K562 (cell line): ENCODE data around the gene ASMTL. TPM values are rescaled to one million over a fixed set of nuclear protein-coding genes. Genes with fewer than 3 reads are reported as not detected.
A peak's percentile ranks its signal among the peaks of the same experiment; 100 is the strongest.

Experiments used
- ARNT ChIP-seq, 2 experiments: fragments of 450-650 bp; IDR thresholded peaks; 2 replicates each; pipeline ENCODE4 v1.6.1; 2016; ENCODE audit warnings: mild to moderate bottlenecking in 1 of 2
- ELF2 ChIP-seq: fragments of 250-450 bp; sonication (Bioruptor Pico); IDR thresholded peaks from 2 replicates; pipeline ENCODE4 v1.5.0; 2021; ENCODE audit warnings: mild to moderate bottlenecking
- EWSR1 ChIP-seq: fragments of 450-650 bp; IDR thresholded peaks from 2 replicates; pipeline ENCODE4 v1.6.1; 2018; ENCODE audit warnings: borderline replicate concordance, mild to moderate bottlenecking, low read depth, moderate library complexity; ENCODE audit not compliant: partially characterized antibody
- FOS ChIP-seq: IDR thresholded peaks from 3 replicates; pipeline ENCODE4 v1.6.1; 2011; ENCODE audit not compliant: insufficient read length; ENCODE audit errors: extremely low read depth
- GTF2A2 ChIP-seq: IDR thresholded peaks from 2 replicates; pipeline ENCODE4 v1.6.1; 2016; ENCODE audit warnings: mild to moderate bottlenecking, missing genetic modification characterization, missing compliant biosample characterization
- ILK ChIP-seq: fragments of 450-650 bp; IDR thresholded peaks from 2 replicates; pipeline ENCODE4 v1.6.1; 2016; ENCODE audit warnings: missing genetic modification characterization, low read depth, mild to moderate bottlenecking, missing compliant biosample characterization, moderate library complexity, borderline replicate concordance
- MAX ChIP-seq: sonication (generic); formaldehyde crosslinking; IDR thresholded peaks from 2 replicates; pipeline ENCODE4 v1.9.0; 2022; ENCODE audit warnings: mild to moderate bottlenecking, missing genetic modification reagents
- NR2C1 ChIP-seq, 2 experiments: fragments of 450-650 bp; IDR thresholded peaks; 2 replicates each; pipeline ENCODE4 v1.6.1; 2017; ENCODE audit warnings: mild to moderate bottlenecking in 2 of 2, antibody characterized with exemption in 1 of 2, inconsistent platforms in 1 of 2, missing compliant biosample characterization in 1 of 2, missing genetic modification characterization in 1 of 2
- PML ChIP-seq: IDR thresholded peaks from 2 replicates; pipeline ENCODE4 v1.6.1; 2012; ENCODE audit warnings: low read length, inconsistent platforms
- RBM14 ChIP-seq: fragments of 200-400 bp; formaldehyde crosslinking; IDR thresholded peaks from 2 replicates; pipeline ENCODE4 v1.6.1; 2018; ENCODE audit warnings: low read depth, mild to moderate bottlenecking, low read length, moderate library complexity, borderline replicate concordance; ENCODE audit not compliant: insufficient read depth
- RCOR1 ChIP-seq, 2 experiments: IDR thresholded peaks; 2 replicates each; pipeline ENCODE4 v1.6.1; 2012; ENCODE audit warnings: low read depth in 2 of 2, low read length in 2 of 2, borderline replicate concordance in 1 of 2, improper control_type of control experiment in 1 of 2
- RFX1 ChIP-seq: fragments of 450-650 bp; IDR thresholded peaks from 2 replicates; pipeline ENCODE4 v1.6.1; 2016; ENCODE audit warnings: mild to moderate bottlenecking, moderate library complexity
- SRSF1 ChIP-seq: fragments of 200-400 bp; formaldehyde crosslinking; IDR thresholded peaks from 2 replicates; pipeline ENCODE4 v1.6.1; 2017; ENCODE audit warnings: mild to moderate bottlenecking, low read depth, low read length, moderate library complexity
- ZFP91 ChIP-seq: sonication (generic); formaldehyde crosslinking; IDR thresholded peaks from 2 replicates; pipeline ENCODE4 v1.8.0; 2022; ENCODE audit warnings: mild to moderate bottlenecking, missing genetic modification reagents
- ZNF507 ChIP-seq: conservative IDR thresholded peaks from 2 replicates; pipeline ENCODE4 v1.6.1; 2017; ENCODE audit warnings: missing genetic modification characterization, missing compliant biosample characterization
- ZNF76 ChIP-seq: fragments of 250-450 bp; sonication (Bioruptor Pico); IDR thresholded peaks from 2 replicates; pipeline ENCODE4 v1.4.0; 2020; ENCODE audit warnings: mild to moderate bottlenecking, moderate library complexity, borderline replicate concordance
- polyA plus RNA-seq, 8 experiments: library from polyadenylated mRNA; depleted of rRNA in 4 of 8; stranded (reverse) in 5 of 8; unstranded in 3 of 8; fragments of >200 nt; fragmentation: Nextera tagmentation in 2 of 8; fragmentation: Illumina TruSeq in 1 of 8; extraction: Ambion mirVana in 2 of 8; extraction: Trizol in 1 of 8; gene quantifications; 2 replicates each; pipeline versions ENCODE4 v1.2.1 to v1.2.3, GENCODE V29; 2011 to 2014; ENCODE audit warnings: inconsistent platforms in 1 of 8, missing spikeins in 1 of 8
- total RNA-seq, 7 experiments: library from RNA; depleted of rRNA in 6 of 7; stranded (reverse); fragments of >200 nt in 6 of 7; fragmentation: Illumina TruSeq in 2 of 7; extraction: Trizol in 2 of 7; gene quantifications; 2 replicates each; pipeline versions ENCODE4 v1.2.1 to v1.2.3, GENCODE V29; 2011 to 2021; ENCODE audit warnings: low replicate concordance in 1 of 7
- TF ChIP-seq, protein P1 (sequence below): fragments of 450-650 bp; IDR thresholded peaks from 2 replicates; pipeline ENCODE4 v1.6.1; 2018; ENCODE audit not compliant: partially characterized antibody
- TF ChIP-seq, protein P2 (sequence below): fragments of 450-650 bp; formaldehyde crosslinking; IDR thresholded peaks from 2 replicates; pipeline ENCODE4 v1.4.0; 2020; ENCODE audit warnings: mild to moderate bottlenecking, moderate library complexity
- TF ChIP-seq, protein P3 (sequence below): fragments of 450-650 bp; formaldehyde crosslinking; IDR thresholded peaks from 2 replicates; pipeline ENCODE4 v1.4.0; 2020; ENCODE audit warnings: mild to moderate bottlenecking, moderate library complexity

ASMTL gene
- total and polyA plus RNA-seq, 9 of the 15 experiments (the other 6 are each of a cell fraction or from before 2014, with no cell fraction given): 0.56 to 20.6 (median 7.6) TPM

DNA sequence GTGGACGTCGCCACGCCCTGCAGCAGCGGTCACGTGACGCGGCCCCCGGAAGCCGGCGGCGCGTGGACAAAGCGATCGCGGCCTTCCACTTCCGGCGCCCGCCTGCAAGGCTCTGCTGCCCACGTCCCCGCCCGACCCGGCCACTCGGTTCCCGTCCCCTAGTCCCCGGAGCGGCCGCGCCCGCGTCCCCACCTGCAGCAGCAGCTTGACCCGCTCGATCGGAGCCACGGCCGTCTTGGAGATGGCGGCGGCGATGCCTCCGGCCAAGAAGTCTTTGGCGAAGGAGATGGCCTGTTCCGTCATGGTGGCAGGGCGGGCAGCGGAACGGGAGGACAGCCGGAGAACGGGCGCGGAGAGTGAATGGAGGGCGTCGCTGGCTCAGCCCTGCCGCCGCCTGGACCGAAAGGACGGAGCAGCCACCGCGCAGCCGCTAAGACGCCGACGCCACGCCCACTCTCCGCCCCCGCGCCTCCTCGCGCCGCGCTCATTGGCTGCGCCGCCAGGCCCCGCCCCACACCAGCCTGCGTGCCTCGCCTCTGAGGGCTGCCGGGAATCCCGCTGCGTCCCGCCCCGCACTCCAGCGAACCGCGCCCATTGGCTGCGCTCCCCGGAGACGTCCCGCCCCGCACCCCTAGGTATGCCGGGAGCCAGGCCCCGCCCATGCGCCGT is 60.9 kb downstream of the ASMTL start, which contains the start of gene SLC25A6 (continued):
- TF ChIP-seq, protein P1, sequence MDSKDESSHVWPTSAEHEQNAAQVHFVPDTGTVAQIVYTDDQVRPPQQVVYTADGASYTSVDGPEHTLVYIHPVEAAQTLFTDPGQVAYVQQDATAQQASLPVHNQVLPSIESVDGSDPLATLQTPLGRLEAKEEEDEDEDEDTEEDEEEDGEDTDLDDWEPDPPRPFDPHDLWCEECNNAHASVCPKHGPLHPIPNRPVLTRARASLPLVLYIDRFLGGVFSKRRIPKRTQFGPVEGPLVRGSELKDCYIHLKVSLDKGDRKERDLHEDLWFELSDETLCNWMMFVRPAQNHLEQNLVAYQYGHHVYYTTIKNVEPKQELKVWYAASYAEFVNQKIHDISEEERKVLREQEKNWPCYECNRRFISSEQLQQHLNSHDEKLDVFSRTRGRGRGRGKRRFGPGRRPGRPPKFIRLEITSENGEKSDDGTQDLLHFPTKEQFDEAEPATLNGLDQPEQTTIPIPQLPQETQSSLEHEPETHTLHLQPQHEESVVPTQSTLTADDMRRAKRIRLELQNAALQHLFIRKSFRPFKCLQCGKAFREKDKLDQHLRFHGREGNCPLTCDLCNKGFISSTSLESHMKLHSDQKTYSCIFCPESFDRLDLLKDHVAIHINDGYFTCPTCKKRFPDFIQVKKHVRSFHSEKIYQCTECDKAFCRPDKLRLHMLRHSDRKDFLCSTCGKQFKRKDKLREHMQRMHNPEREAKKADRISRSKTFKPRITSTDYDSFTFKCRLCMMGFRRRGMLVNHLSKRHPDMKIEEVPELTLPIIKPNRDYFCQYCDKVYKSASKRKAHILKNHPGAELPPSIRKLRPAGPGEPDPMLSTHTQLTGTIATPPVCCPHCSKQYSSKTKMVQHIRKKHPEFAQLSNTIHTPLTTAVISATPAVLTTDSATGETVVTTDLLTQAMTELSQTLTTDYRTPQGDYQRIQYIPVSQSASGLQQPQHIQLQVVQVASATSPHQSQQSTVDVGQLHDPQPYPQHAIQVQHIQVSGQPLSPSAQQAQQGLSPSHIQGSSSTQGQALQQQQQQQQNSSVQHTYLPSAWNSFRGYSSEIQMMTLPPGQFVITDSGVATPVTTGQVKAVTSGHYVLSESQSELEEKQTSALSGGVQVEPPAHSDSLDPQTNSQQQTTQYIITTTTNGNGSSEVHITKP: no peak
- TF ChIP-seq, protein P2, sequence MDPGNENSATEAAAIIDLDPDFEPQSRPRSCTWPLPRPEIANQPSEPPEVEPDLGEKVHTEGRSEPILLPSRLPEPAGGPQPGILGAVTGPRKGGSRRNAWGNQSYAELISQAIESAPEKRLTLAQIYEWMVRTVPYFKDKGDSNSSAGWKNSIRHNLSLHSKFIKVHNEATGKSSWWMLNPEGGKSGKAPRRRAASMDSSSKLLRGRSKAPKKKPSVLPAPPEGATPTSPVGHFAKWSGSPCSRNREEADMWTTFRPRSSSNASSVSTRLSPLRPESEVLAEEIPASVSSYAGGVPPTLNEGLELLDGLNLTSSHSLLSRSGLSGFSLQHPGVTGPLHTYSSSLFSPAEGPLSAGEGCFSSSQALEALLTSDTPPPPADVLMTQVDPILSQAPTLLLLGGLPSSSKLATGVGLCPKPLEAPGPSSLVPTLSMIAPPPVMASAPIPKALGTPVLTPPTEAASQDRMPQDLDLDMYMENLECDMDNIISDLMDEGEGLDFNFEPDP (CRISPR knock-in tag): no peak
- TF ChIP-seq PML (peak; percentile 66; the same call in 1 of the 2 replicates), SRSF1 (no peak), FOS (no peak), GTF2A2 (tag) (no peak), ARNT (IDR thresholded peaks at IDR 0.05) (no peak), EWSR1 (no peak), RFX1 (no peak), RCOR1 (IDR thresholded peaks at IDR 0.05; ENCODE audit: borderline replicate concordance in 1 of 2, low read depth in 2 of 2, low read length in 2 of 2) (no peak), ILK (tag) (no peak), ZNF76 (no peak), MAX (CRISPR knock-in tag) (peak; percentile 89), NR2C1 (IDR thresholded peaks at IDR 0.05) (no peak), NR2C1 (tag; IDR thresholded peaks at IDR 0.05) (no peak), ZFP91 (CRISPR knock-in tag) (no peak), RBM14 (peak; percentile 88; the same call in 1 of the 2 replicates), ELF2 (peak; percentile 89), ZNF507 (tag) (no peak)
- TF ChIP-seq, protein P3, sequence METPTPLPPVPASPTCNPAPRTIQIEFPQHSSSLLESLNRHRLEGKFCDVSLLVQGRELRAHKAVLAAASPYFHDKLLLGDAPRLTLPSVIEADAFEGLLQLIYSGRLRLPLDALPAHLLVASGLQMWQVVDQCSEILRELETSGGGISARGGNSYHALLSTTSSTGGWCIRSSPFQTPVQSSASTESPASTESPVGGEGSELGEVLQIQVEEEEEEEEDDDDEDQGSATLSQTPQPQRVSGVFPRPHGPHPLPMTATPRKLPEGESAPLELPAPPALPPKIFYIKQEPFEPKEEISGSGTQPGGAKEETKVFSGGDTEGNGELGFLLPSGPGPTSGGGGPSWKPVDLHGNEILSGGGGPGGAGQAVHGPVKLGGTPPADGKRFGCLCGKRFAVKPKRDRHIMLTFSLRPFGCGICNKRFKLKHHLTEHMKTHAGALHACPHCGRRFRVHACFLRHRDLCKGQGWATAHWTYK (CRISPR knock-in tag): 0 out of 2 replicates have a peak, but pooled peaks have one; percentile 84
